H1 (cell line): ENCODE data around the gene DOCK1. TPM values are rescaled to one million over a fixed set of nuclear protein-coding genes. Genes with fewer than 3 reads are reported as not detected.

Experiments used
- BRCA1 ChIP-seq: IDR thresholded peaks from 2 replicates; pipeline ENCODE4 v1.6.1; 2012; ENCODE audit warnings: low read depth, low read length, improper control_type of control experiment
- CHD2 ChIP-seq: IDR thresholded peaks from 2 replicates; pipeline ENCODE4 v1.6.1; 2012; ENCODE audit warnings: low read length, improper control_type of control experiment
- EGR1 ChIP-seq: IDR thresholded peaks from 2 replicates; pipeline ENCODE4 v1.6.1; 2011; ENCODE audit warnings: low read depth, low read length, borderline replicate concordance
- POLR2A ChIP-seq, 2 experiments: IDR thresholded peaks; 1 replicate in 1 of 2; 2 replicates in 1 of 2; pipeline ENCODE4 v1.6.1; 2011; ENCODE audit warnings: low read depth in 2 of 2, low read length in 2 of 2, mild to moderate bottlenecking in 2 of 2; ENCODE audit errors: control extremely low read depth in 1 of 2
- POU5F1 ChIP-seq: IDR thresholded peaks from 2 replicates; pipeline ENCODE4 v1.6.1; 2011; ENCODE audit warnings: low read depth, mild to moderate bottlenecking, low read length, moderate library complexity
- RAD21 ChIP-seq, 2 experiments: IDR thresholded peaks in 1 of 2; conservative IDR thresholded peaks in 1 of 2; 2 replicates each; pipeline ENCODE4 v1.6.1; 2011; ENCODE audit warnings: low read depth in 2 of 2, low read length in 2 of 2, improper control_type of control experiment in 1 of 2, inconsistent platforms in 1 of 2, mild to moderate bottlenecking in 1 of 2, moderate library complexity in 1 of 2
- RFX5 ChIP-seq: IDR thresholded peaks from 2 replicates; pipeline ENCODE4 v1.6.1; 2011; ENCODE audit warnings: low read depth, low read length, improper control_type of control experiment, borderline replicate concordance
- SIN3A ChIP-seq, 2 experiments: IDR thresholded peaks in 1 of 2; conservative IDR thresholded peaks in 1 of 2; 2 replicates each; pipeline ENCODE4 v1.6.1; 2011 to 2012; ENCODE audit warnings: low read length in 2 of 2, improper control_type of control experiment in 1 of 2, low read depth in 1 of 2, mild to moderate bottlenecking in 1 of 2
- TEAD4 ChIP-seq: IDR thresholded peaks from 2 replicates; pipeline ENCODE4 v1.6.1; 2012; ENCODE audit warnings: low read depth, low read length, inconsistent platforms, mixed read lengths
- ZNF274 ChIP-seq: IDR thresholded peaks from 2 replicates; pipeline ENCODE4 v1.7.0; 2012; ENCODE audit warnings: low read length, borderline replicate concordance; ENCODE audit errors: extremely low read depth
- polyA plus RNA-seq, 7 experiments: library from polyadenylated mRNA; depleted of rRNA in 3 of 7; stranded (reverse) in 5 of 7; unstranded in 2 of 7; fragments of >200 nt in 5 of 7; fragments of 200-250 nt in 2 of 7; gene quantifications; 1 replicate in 5 of 7; 2 replicates in 1 of 7; 4 replicates in 1 of 7; pipeline versions ENCODE4 v1.2.1 to v1.2.3, GENCODE V29; 2011 to 2013; ENCODE audit warnings: missing spikeins in 2 of 7, mixed read lengths in 2 of 7
- total RNA-seq: library from RNA; stranded (reverse); fragmentation: NEBNext Ultra II Directional; extraction: Animal tissue kit (Norgen Biotek cat#: 25700); gene quantifications from 2 replicates; pipeline ENCODE4 v1.2.1, GENCODE V29; 2021
- TF ChIP-seq, protein P1 (sequence below): fragments of 300-600 bp; sonication (generic); IDR thresholded peaks from 2 replicates; pipeline ENCODE4 v1.7.1; 2012; ENCODE audit warnings: low read length, moderate library complexity, mild to moderate bottlenecking, inconsistent platforms; ENCODE audit not compliant: insufficient replicate concordance

The DOCK1 gene
- total and polyA plus RNA-seq, 2 of the 8 experiments (the other 6 are each of a cell fraction or from before 2014, with no cell fraction given) = 11.6 to 53.0 TPM

DNA sequence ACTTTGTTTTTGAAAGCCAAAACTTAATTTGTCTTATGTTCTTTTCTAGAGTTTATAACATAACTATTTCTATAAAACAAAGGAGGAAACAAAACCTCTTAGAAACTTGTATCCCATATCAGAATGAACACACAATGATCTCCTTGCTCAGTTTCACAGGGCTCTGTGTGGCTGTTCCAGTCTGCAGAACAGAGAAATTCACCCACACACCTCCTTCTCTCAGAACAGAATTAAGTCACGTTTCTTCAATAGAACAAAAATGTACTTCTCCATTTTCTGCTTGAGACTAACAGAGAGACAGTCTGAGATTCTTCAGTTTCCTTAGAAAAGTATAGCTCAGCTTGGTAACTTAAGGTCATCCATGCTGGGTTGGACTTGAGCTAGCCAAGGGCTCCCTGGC is 15.8 kb upstream of the DOCK1 start (continued):
- TF ChIP-seq, protein P1, sequence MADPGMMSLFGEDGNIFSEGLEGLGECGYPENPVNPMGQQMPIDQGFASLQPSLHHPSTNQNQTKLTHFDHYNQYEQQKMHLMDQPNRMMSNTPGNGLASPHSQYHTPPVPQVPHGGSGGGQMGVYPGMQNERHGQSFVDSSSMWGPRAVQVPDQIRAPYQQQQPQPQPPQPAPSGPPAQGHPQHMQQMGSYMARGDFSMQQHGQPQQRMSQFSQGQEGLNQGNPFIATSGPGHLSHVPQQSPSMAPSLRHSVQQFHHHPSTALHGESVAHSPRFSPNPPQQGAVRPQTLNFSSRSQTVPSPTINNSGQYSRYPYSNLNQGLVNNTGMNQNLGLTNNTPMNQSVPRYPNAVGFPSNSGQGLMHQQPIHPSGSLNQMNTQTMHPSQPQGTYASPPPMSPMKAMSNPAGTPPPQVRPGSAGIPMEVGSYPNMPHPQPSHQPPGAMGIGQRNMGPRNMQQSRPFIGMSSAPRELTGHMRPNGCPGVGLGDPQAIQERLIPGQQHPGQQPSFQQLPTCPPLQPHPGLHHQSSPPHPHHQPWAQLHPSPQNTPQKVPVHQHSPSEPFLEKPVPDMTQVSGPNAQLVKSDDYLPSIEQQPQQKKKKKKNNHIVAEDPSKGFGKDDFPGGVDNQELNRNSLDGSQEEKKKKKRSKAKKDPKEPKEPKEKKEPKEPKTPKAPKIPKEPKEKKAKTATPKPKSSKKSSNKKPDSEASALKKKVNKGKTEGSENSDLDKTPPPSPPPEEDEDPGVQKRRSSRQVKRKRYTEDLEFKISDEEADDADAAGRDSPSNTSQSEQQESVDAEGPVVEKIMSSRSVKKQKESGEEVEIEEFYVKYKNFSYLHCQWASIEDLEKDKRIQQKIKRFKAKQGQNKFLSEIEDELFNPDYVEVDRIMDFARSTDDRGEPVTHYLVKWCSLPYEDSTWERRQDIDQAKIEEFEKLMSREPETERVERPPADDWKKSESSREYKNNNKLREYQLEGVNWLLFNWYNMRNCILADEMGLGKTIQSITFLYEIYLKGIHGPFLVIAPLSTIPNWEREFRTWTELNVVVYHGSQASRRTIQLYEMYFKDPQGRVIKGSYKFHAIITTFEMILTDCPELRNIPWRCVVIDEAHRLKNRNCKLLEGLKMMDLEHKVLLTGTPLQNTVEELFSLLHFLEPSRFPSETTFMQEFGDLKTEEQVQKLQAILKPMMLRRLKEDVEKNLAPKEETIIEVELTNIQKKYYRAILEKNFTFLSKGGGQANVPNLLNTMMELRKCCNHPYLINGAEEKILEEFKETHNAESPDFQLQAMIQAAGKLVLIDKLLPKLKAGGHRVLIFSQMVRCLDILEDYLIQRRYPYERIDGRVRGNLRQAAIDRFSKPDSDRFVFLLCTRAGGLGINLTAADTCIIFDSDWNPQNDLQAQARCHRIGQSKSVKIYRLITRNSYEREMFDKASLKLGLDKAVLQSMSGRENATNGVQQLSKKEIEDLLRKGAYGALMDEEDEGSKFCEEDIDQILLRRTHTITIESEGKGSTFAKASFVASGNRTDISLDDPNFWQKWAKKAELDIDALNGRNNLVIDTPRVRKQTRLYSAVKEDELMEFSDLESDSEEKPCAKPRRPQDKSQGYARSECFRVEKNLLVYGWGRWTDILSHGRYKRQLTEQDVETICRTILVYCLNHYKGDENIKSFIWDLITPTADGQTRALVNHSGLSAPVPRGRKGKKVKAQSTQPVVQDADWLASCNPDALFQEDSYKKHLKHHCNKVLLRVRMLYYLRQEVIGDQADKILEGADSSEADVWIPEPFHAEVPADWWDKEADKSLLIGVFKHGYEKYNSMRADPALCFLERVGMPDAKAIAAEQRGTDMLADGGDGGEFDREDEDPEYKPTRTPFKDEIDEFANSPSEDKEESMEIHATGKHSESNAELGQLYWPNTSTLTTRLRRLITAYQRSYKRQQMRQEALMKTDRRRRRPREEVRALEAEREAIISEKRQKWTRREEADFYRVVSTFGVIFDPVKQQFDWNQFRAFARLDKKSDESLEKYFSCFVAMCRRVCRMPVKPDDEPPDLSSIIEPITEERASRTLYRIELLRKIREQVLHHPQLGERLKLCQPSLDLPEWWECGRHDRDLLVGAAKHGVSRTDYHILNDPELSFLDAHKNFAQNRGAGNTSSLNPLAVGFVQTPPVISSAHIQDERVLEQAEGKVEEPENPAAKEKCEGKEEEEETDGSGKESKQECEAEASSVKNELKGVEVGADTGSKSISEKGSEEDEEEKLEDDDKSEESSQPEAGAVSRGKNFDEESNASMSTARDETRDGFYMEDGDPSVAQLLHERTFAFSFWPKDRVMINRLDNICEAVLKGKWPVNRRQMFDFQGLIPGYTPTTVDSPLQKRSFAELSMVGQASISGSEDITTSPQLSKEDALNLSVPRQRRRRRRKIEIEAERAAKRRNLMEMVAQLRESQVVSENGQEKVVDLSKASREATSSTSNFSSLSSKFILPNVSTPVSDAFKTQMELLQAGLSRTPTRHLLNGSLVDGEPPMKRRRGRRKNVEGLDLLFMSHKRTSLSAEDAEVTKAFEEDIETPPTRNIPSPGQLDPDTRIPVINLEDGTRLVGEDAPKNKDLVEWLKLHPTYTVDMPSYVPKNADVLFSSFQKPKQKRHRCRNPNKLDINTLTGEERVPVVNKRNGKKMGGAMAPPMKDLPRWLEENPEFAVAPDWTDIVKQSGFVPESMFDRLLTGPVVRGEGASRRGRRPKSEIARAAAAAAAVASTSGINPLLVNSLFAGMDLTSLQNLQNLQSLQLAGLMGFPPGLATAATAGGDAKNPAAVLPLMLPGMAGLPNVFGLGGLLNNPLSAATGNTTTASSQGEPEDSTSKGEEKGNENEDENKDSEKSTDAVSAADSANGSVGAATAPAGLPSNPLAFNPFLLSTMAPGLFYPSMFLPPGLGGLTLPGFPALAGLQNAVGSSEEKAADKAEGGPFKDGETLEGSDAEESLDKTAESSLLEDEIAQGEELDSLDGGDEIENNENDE = no peak
- TF ChIP-seq RFX5 (no peak), RAD21 (IDR thresholded peaks at IDR 0.05 in 1 of 2, conservative IDR thresholded peaks at IDR 0.05 in 1 of 2; ENCODE audit: low read depth in 2 of 2, low read length in 2 of 2) (no peak), ZNF274 (no peak), SIN3A (conservative IDR thresholded peaks at IDR 0.05 in 1 of 2, IDR thresholded peaks at IDR 0.05 in 1 of 2; ENCODE audit: low read depth in 1 of 2, low read length in 2 of 2) (no peak), TEAD4 (no peak), EGR1 (no peak), BRCA1 (no peak), CHD2 (no peak), POU5F1 (no peak), POLR2A (IDR thresholded peaks at IDR 0.05; ENCODE audit: control extremely low read depth in 1 of 2, low read depth in 2 of 2, low read length in 2 of 2) (no peak)
